Brain pericyte (primary cell): ENCODE data around the gene UNC80.
"Not testable (repeated sequence)": the region's sequence is repeated elsewhere in the genome, so short reads cannot be mapped to it uniquely, and the experiment has no call there.

Source experiments
- DNase-seq: peaks from one replicate; pipeline ENCODE4 v3.0.0-alpha.2; 2012; ENCODE audit warnings: low read depth, low spot score

UNC80 gene, protein sequence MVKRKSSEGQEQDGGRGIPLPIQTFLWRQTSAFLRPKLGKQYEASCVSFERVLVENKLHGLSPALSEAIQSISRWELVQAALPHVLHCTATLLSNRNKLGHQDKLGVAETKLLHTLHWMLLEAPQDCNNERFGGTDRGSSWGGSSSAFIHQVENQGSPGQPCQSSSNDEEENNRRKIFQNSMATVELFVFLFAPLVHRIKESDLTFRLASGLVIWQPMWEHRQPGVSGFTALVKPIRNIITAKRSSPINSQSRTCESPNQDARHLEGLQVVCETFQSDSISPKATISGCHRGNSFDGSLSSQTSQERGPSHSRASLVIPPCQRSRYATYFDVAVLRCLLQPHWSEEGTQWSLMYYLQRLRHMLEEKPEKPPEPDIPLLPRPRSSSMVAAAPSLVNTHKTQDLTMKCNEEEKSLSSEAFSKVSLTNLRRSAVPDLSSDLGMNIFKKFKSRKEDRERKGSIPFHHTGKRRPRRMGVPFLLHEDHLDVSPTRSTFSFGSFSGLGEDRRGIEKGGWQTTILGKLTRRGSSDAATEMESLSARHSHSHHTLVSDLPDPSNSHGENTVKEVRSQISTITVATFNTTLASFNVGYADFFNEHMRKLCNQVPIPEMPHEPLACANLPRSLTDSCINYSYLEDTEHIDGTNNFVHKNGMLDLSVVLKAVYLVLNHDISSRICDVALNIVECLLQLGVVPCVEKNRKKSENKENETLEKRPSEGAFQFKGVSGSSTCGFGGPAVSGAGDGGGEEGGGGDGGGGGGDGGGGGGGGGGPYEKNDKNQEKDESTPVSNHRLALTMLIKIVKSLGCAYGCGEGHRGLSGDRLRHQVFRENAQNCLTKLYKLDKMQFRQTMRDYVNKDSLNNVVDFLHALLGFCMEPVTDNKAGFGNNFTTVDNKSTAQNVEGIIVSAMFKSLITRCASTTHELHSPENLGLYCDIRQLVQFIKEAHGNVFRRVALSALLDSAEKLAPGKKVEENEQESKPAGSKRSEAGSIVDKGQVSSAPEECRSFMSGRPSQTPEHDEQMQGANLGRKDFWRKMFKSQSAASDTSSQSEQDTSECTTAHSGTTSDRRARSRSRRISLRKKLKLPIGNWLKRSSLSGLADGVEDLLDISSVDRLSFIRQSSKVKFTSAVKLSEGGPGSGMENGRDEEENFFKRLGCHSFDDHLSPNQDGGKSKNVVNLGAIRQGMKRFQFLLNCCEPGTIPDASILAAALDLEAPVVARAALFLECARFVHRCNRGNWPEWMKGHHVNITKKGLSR (N-terminal part only)

DNA sequence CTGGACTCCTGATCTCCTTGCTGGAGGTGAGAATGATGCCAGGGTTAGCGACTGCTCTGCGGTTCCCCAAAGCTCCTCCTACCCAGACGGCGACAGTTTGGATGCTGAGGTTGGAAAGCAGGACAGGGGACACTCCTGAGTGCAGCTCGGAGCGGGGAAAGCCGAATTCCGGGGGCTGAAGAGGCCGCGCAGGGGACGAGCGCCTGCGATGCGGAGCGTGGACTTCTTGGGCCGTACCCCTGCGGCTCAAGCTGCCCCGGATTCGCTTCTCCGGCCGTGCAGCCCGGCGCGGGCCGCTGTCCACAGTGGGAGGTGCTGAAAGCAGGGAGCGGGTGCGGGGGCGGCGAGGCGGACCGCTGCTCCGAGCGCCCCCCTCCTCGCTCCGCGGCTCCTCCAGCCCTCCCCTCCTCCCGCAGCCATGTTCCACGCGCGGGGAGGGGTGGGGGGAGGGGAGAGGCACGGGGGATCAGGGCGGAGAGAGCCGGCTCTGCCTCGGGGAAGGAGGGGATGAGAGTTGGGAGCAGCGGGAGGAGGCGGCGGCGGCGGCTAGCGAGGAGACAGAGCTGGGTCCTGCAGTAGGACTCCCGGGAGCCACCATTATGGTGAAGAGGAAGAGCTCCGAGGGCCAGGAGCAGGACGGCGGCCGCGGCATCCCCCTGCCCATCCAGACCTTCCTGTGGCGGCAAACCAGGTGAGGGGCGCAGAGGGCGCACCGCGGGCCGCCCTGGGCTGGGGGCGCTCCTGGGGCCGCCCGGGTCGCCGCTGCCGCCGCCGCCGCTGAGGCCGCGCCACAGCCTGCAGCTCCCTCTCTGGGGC lies at the start of gene UNC80:
TSS of gene UNC80 (plus strand) at position 359 of the 816 bp plus-strand sequence. CDS start at position 600, 241 bp downstream.
- peak; percentile 31 for DNase-seq

DNA sequence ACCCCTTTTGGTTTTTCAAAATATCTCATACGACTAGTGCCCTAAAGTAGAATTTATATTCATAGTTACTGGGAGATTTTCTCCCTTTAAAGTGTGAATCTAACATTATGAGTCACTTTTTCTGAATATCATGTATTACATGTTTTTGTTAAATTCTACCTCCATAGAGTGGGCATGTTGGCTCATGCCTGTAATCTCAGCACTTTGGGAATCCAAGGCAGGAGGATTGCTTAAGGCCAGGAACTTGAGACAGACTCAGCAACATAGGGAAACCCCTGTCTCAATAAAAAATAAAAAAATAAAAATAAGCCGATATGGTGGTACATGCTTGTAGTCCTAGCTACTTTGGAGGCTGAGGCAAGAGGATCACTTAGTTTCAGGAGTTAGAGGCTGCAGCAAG lies 45.3 kb upstream of the UNC80 start:
- DNase-seq = no peak

DNA sequence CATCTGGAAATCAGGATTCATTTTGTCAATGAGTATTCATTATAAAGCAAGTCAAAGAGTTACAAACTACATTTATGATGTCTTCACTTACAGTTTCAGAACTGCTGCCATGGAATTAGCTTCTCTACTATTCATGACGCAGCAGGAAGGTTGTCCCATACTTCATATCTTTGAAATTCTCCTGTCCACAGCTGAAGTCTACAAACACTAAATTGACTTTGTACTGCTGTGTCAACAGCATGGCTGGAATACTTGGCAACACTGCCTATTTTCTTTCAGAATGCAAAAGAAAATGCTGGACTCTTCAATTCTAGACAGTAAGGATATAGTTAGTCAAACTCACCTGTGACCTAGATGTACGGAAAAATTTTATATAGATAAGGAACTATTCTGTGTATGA lies 44.6 kb upstream of the UNC80 start:
- no peak for DNase-seq

DNA sequence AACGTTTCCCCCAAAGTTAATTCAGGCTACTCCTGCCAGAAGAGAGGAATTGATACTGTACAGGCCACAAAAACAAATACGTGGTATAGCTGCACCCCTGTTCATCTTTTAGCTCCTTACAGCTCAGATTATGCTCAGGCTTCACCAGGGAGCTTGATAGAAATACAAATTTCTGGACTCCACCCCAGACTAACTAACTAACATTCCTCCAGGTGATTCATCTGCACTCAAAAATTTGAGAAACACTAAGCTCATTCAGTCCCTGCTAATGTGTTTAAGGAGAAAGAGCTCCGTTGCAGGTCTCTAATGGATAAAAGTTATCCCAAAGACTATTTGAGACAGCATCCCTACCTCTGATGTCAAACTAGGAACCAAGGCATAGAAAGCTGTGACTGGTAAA lies 36.8 kb upstream of the UNC80 start:
- no peak for DNase-seq

DNA sequence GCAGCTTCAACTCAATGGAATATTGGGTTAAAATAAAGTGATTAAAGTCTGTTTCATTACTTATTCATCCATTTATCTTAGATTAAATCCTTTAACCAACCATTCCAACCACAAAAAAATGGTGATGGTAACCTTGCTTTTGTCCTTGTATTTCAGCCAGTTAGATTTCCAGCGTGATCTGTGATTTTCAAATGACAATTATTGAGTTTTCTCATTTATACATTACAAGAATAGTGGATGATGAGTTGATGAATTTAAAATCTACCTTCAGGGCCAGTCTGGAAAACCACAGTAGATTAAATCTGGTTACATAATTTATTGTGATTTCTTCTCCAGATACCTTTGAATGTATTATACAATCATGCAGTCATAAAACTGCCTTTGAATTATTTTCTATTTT lies 29.7 kb upstream of the UNC80 start:
- no peak for DNase-seq

DNA sequence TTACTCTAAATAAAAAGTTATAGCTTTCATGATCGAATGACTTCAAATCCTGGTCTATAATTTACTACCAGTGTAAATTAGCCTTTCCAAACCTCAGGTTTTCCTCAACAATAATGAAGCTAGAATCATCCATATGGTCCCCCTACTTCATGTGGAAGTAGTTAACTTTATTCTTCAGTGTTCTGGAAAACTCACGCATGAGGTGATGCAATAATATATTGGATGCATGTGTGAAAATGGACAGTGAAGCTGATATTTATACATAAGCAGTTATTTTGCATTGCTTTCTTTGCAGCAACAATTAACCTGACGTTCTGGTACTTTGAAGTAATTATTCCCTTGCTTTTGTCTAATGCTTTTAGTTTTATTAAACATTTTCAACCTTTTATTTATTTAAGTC lies 18.6 kb upstream of the UNC80 start:
- no peak for DNase-seq

DNA sequence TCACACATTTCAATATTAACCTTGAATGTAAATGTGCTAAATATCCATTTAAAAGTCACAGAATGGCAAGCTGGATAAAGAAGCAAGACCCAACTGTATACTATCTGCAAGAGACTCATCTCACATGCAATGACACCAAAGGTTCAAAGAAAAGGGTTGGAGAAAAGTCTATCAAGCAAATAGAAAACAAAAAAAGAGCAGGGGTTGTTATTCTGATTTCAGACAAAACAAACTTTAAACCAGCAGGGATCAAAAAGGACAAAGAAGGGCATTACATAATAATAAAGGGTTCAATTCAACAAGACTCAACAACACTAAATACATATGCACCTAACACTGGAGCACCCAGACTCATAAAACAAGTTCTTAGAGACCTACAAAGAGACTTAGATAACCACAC lies 14.5 kb upstream of the UNC80 start:
- DNase-seq = no peak

DNA sequence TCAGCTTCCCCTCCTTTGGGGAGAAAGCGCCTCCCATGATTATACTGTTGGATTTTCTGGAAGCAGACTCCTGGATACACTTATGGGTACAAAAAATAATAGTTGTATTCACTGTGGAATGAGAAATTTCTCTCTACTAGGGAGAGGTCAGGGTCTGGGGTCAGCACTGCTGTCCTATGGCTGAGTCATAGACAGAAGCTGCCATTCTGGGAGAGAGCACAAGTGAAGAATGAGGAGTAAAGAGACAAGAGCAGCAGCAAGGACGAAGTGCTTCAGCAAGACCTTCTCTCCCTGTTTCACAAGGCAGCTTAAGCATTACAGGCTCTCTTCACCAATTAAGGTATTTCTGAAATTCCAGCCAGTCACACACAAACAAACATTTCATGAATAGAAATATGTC lies 10.1 kb upstream of the UNC80 start:
- DNase-seq = no peak

DNA sequence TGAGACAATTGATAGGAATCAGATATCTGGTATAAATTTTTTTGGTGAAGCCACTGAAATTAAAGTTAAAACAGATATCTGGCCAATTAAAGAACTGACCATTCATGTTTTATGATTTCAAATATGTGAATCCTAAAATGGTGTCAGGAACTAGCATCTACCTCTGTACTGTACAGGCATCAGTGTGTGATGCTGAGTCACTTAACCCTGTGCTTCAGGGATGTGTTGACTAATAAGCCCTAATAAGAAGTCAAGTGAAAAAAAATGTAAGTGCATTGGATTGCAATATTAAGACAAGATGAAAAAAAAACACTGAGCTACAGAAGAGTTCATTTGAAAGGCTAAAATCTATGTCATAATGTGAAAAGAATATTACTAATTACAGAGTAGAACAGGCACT lies 9.1 kb upstream of the UNC80 start:
- no peak for DNase-seq

DNA sequence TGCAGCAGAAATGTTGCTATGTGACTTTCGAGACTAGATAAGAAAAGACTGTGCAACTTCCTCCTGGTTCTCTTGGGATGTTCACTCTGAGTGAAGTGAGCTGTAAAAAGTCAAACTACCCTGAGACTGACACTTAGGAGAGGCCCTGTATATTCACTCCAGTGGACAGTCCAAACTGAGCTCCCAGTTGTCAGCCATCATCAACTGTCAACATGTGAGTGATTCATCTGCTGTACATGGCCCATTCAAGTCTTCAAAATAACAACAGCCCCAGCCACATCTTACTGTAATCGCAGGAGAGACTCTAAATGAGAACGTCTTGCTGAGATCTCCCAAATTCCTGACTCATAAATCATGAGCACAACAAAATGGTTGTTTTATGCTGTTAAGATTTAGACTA lies 8.5 kb upstream of the UNC80 start:
- DNase-seq = no peak

DNA sequence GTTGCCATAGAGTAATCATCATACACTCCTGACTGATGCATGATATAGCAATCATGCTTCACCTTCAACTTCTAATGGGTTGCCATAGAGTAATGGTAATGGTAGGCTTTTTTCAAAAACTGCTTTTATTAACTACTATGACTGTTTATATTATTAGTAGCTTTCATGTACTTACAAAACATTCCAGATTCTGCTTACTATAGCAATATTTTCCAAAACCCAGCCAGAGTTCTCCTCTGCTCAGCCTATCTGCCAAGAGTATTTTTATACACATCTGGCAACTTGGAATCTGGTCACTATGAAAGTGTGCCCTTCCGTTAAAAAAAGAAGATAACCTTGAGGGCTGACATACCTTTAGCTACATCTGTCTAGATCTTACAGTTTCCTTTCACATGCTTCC lies 5.0 kb upstream of the UNC80 start:
- DNase-seq = no peak

DNA sequence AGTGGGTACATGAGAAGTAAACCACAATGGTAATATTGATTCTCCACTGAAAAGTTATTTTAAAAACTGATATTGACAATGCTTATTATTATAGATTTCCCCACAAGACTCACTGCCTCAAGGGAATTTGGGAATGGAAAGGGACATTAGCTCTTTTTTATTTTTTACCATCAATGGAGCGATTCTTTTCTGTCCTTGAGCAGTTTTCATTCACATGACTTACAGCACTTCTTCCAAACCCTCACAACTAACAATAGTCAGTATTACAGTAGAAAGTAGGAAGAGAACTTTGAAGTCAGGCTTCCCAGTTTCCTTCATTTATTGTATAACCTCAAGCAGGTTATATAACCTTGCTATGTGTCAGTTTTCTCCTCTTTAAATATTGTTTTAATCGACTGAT lies 4.3 kb upstream of the UNC80 start:
- no peak for DNase-seq

DNA sequence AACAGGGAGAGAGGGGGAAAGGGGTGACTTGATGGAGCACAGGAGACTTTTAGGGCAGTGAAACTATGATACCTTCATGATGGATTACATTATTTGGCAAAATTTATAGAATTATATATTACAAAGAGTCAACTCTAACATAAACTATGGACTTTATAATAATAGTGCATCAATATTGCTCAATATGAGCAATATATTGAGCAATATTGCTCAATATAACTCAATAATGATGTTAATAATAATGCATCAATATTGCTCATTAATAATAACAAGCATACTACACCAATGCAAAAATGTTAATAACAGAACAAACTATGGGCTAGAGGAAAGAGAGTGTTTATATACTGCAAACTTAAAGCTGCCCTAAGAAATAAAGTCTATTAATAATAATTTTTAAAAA lies 3.1 kb upstream of the UNC80 start:
- no peak for DNase-seq

DNA sequence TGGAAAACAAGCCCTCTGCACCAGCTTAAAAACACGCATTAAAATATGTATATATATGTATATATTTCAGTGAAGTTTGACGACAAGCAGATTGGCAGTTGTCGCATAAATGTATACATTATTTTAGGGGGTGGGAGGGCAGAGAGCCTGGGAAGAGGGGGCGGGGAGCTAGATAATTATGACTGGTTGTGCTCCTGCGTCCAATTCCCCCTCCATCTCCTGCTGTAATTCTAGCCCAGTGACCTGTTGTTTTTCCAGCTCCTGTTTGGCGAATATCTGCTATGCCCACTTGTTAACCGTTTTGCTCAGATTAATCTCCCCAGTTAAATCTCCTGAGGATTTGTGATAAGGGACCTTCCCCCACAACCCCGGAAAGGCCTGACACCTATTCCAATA lies 656 bp downstream of the UNC80 start:
- no peak for DNase-seq

DNA sequence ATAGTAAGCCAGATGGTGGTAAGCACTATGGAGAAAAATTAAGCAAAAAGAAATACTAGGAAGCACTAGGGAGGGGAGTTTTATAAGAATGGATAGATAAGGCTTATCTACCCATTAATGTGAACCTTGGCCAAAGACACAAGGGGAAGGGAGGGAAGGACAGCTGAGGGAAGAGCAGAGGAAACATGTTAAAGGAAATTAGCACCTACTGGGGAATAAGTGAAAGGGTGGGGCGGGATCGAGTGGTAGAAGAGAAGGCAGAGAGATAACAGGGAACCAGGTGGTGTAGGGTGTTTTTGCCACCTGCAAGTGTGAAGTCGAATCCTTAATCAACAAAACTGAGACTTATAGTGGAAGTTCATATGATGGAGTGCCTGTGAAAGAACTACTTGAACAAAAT lies 1.7 kb downstream of the UNC80 start:
- no peak for DNase-seq

DNA sequence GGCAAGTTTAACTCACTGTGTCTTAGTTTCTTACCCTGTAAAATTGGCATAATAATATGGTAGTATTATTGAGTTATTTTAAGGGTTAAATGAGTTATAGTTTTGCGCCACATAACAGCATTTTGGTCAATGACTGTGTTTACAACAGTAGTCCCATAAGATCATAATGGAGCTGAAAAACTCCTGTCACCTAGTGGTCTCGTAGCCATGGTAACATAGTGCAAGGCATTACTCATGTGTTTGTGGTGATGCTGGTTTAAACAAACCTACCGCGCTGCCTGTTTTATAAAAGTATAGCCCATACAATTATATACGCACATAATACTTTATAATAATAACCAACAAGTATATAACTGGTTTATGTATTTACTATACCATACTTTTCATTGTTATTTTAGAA lies 15.8 kb downstream of the UNC80 start:
- no peak for DNase-seq

DNA sequence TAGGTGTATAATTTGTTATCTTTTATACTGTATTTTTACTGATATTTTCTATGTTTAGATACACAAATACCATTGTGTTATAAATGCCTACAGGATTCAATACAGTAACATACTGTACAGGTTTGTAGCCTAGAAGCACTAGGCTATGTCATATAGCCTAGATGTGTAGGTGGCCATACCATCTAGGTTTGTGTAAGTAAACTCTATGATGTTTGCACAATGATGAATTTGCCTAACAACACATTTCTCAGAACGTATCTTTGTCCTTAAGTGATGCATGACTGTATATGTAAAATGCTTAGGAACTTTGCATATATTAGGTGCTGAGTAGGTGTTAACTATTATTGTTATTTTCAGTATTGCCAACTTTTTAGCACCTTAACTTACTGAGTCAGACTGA lies 17.3 kb downstream of the UNC80 start:
- DNase-seq = no peak

DNA sequence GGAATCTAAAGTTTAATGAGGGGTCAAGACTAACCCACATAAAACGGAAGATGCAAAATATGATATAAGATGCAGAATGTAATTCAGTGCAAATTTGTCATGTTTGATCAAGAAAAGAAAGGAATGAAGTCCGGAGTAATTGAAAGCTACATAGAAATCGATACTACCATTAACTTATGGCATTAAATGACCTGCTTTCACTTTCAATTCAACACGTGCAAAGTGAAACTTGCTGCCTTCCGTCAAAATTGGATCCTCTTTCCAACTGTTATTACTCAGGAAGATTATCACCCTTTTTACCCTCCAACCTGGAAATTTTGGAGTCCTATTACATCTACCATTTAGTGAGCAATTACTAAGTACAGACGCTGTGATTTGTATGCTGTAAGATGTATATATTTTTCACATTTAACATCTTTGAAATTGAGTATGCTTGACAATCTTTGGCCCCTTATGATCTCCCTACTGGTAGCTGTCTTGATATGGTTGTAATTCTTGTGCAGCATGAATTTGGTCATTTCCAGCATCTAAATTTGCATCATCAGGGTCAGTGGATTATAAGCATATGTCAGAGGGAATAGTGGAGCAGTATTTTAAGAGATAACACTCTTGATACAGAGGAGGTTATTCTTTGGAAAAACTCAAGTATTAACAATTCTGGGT lies 18.6 kb downstream of the UNC80 start:
- DNase-seq = no peak

DNA sequence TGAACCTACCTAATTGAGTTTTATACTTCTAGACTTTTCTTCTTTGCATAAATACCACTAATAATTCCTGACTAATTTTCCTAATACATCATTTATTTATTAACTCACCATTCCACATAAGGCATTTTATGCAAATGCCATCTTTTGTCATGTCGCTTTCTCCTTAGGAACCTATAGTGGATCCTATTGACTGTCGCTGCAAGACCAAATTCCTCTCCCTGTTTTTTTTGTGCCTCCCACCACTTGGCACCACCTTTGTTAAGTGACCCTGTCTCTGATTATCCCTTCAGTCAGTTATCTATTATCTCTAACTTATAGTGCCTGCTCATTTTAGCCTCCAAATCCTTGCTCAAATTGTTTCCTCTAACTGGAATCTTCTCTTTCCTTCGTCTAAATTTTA lies 19.5 kb downstream of the UNC80 start:
- no peak for DNase-seq

DNA sequence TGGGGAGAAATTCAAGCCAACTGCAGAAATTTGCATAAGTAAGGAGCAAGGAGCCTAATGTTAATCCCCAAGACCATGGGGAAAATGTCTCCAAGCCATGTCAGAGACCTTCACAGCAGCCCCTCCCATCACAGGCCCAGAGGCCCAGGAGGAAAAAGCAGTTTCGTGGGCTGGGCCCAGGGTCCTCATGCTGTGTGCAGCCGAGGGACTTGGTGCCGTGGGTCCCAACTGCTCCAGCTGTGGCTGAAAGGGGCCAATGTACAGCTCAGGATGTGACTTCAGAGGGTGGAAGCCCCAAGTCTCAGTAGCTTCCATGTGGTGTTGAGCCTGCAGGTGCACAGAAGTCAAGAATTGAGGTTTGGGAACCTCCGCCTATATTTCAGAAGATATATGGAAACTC lies 23.8 kb downstream of the UNC80 start:
- DNase-seq = not testable (repeated sequence)

DNA sequence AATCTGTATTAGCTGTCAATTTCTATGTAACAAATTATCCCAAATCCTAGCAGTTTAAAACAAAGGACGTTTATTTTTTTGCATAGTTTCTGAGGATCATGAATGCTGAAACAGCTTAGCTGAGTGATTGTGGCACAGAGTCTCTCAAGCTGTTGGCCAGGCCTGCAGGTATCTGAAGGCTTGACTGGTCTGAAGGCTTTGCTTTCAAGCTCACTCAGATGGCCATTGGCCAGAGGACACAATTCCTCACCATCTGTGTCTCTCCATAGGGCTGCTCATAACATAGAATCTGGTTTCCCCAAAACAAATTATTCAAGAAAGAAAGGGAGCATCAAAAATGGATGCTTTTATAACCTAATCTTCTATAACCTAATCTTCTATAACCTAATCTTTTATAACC lies 33.7 kb downstream of the UNC80 start:
- no peak for DNase-seq
